Heart left ventricle (tissue), 13 donors: Measurements from ENCODE around the gene CYP19A1.

Experiments
- POLR2A ChIP-seq, 2 donors: fragments of 450-650 bp; IDR thresholded peaks; one replicate each; pipeline ENCODE4 v1.6.1; 2017; ENCODE audit warnings: antibody characterized with exemption in 2 of 2, mild to moderate bottlenecking in 2 of 2, moderate library complexity in 2 of 2
- TF ChIP-seq, protein P1 (sequence below), 12 donors: fragments of 200-600 bp; sonication (generic) in 4 of 12; IDR thresholded peaks; one replicate each; pipeline versions ENCODE4 v1.5.0 to v1.8.0; 2018 to 2022; ENCODE audit warnings: antibody characterized with exemption in 12 of 12, mild to moderate bottlenecking in 5 of 12
- donor health status: ischemic (EF 13 %, LVEDD 7.1; RV severe dilation, severe dysfunction).
- donor health status: DM: no; HTN: yes; CAD: no.
- donor health status: DM: no; HTN: no; CAD: no.
- donor health status: ischemic (EF 25% LVEDD 6.9; RV normal size, moderate dysfunction).
- donor health status: ischemic (EF 25% LVEDD 5.7; RV mildly dilated, moderate dysfunction).
- donor health status: ischemic (EF 35%, LVEDD 5.7; RV mildly dilated, moderate dysfunction).
- donor health status: nonischemic (EF 11% LVEDD 7.7; RV severe dilation, severe dysfunction).
- donor health status: DM: yes; HTN: yes; CAD: no.
- donor health status: PGD.
- donor health status: ischemic (EF 29% LVEDD 5.4; RV normal size, mild dysfunction).
- donor health status: nonischemic (EF 23%, LVEDD 6.1; RV moderate dilation, normal function).

DNA sequence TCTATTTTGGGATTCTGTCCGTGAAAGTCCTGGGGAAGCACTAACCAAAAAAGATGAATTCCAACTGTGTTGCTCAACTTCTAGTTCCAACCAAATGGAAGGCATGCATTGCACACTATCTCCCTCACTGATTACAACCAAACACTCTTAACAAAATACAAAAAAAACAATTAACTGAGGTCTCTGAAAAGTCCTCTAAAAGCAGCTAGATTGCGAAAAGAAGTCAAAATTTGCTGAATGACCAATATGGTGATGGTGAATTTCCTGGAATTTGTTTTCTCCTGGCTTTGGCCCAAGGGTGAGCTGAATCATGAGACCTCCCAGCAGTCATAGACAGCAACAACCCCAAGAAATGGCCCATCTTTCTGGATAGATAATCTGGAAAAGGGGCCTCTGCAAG lies 28.3 kb downstream of the CYP19A1 start:
- TF ChIP-seq POLR2A (IDR thresholded peaks at IDR 0.05), result no peak
- TF ChIP-seq, protein P1, sequence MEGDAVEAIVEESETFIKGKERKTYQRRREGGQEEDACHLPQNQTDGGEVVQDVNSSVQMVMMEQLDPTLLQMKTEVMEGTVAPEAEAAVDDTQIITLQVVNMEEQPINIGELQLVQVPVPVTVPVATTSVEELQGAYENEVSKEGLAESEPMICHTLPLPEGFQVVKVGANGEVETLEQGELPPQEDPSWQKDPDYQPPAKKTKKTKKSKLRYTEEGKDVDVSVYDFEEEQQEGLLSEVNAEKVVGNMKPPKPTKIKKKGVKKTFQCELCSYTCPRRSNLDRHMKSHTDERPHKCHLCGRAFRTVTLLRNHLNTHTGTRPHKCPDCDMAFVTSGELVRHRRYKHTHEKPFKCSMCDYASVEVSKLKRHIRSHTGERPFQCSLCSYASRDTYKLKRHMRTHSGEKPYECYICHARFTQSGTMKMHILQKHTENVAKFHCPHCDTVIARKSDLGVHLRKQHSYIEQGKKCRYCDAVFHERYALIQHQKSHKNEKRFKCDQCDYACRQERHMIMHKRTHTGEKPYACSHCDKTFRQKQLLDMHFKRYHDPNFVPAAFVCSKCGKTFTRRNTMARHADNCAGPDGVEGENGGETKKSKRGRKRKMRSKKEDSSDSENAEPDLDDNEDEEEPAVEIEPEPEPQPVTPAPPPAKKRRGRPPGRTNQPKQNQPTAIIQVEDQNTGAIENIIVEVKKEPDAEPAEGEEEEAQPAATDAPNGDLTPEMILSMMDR (IDR thresholded peaks at IDR 0.05), result no peak
